SH-SY5Y (cell line): ENCODE results near the gene SLC35F6.

Experiments
- GATA2 ChIP-seq: IDR thresholded peaks from 2 replicates; pipeline ENCODE4 v1.6.1; 2011; ENCODE audit warnings: mild to moderate bottlenecking, low read depth, low read length
- GATA3 ChIP-seq: IDR thresholded peaks from 2 replicates; pipeline ENCODE4 v1.6.1; 2011; ENCODE audit warnings: low read depth, mild to moderate bottlenecking, low read length, moderate library complexity

The SLC35F6 gene

GRCh38 chr2:26782876-26783704, 19.0 kb downstream of the SLC35F6 start:
- TF ChIP-seq GATA2: no peak
- no peak for TF ChIP-seq GATA3

DNA sequence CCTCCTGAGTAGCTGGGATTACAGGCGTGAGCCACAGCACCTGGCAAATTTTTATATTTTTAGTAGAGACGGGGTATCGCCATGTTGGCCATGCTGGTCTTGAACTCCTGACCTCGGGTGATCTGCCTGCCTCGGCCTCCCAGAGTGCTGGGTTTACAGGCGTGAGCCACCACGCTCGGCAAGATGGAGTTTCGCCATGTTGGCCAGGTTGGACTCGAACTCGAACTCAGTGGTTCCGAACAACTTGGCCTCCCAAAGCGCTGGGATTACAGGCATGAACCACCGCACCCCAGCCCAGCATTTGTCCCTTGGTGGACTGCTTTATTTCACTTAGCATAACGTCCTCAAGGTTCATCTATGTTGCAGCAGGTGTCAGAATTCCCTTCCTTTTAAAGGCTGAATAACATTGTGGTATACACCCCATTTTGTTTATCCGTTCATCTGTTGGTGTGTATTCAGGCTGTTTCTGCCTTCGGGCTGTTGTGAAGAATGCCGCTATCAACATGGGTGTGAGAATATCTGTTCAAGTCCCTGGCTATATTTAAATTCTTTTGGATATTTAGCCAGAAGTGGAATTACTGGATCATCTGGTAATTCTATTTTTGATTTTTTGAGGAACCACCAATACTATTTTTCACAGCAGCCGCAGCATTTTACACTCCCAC, 20.6 kb downstream of the SLC35F6 start:
- no peak for TF ChIP-seq GATA2
- TF ChIP-seq GATA3: no peak

DNA sequence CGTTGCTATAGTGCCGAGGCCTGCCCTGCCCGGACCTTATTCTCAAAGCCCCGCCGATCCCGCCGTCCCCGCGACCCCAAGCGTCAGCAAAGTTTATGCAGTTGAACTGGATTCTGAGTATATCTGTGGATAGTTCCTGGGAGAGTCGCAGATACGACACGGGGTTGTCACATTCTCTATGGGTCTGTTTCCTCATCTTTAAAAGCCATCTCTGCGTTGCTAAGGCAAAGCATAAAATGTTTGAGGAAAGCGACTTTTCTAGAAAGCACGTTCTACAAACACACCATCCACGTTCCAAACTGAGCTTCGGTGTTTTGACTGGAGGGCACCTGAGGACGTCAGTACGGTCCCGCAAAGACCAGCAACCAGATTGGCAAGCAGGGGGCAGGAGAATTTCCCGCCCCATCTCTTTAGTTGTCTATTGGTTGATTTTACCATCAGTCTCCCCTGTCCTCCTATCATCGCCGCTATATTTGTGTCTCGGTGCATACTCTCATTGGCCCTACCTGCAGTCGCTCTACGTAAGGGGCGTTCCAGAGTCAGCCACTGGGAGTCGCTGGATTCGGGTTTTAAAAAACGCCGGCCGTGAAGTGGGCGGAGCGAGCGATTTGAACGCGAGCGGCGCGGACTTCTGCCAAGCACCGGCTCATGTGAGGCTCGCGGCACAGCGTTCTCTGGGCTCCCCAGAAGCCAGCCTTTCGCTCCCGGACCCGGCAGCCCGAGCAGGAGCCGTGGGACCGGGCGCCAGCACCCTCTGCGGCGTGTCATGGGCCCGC, 21.5 kb downstream of the SLC35F6 start, which contains the start of gene CENPA:
TSS of gene CENPA (plus strand) at position 626 of the 776 bp plus-strand sequence. CDS start at position 767, 141 bp downstream.
- TF ChIP-seq GATA2: no peak
- no peak for TF ChIP-seq GATA3

DNA sequence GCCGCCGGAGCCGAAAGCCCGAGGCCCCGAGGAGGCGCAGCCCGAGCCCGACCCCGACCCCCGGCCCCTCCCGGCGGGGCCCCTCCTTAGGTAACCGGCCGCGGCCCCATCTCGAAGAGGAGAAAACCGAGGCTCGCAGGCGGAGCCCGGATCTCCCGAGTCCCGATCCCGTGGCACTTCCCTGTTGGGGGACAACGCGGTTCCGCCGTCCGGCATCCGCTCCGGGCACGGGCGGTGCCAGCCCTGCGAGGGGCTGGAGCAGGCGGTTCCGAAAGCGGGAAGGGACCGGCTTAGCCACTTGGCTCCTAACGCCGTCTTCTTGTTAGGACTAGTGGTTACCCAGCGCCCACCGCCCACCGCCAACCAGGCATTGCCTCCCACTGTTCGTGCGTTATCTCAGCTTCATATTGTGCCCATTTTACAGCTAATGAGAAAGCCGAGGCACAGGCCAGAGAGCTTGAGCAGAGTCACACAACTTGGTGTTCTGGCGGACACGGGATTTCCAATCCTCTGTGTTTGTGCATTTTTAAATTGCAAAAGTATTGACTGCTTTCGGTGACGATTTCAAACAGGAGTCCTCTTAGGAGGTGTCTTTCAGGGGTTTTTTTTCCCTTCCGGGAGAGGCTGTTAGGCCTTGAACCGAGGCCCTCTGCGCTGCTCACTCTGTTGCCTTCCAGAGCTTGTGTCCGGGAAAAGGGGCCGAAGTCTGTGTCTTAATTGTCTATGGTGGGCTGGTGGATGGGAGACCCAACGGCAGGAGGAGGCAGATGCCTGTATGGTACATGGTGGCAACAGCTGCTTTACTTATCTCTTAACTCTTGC, 22.3 kb downstream of the SLC35F6 start:
- no peak for TF ChIP-seq GATA2
- TF ChIP-seq GATA3: no peak

DNA sequence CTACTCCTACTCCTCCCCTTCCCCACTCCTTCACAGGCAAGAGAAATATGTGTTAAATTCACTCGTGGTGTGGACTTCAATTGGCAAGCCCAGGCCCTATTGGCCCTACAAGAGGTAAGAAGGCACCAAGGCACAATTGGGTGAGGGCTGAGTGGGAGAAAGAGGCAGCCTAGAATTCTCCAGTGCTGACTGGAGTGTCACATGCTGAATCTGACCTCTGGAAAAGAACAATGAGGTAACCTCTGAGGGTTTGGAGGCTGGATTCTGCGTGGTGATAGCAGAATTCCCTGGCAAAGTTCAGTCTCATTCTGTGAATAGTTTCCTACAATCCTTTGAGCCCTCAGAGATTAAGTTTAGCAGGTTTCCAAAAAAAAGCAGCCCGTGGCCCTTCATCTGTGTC, 28.6 kb downstream of the SLC35F6 start:
- no peak for TF ChIP-seq GATA2
- TF ChIP-seq GATA3: no peak

- TF ChIP-seq GATA2 (no peak), GATA3 (no peak)
These were observed 29.4 kb downstream of the SLC35F6 start for GRCh38 chr2:26793518-26793917.

GRCh38 chr2:26801328-26801727, 37.2 kb downstream of the SLC35F6 start:
- TF ChIP-seq GATA3 (no peak), GATA2 (no peak)

GRCh38 chr2:26801796-26802195, 37.7 kb downstream of the SLC35F6 start:
- TF ChIP-seq GATA3 (no peak), GATA2 (no peak)

DNA sequence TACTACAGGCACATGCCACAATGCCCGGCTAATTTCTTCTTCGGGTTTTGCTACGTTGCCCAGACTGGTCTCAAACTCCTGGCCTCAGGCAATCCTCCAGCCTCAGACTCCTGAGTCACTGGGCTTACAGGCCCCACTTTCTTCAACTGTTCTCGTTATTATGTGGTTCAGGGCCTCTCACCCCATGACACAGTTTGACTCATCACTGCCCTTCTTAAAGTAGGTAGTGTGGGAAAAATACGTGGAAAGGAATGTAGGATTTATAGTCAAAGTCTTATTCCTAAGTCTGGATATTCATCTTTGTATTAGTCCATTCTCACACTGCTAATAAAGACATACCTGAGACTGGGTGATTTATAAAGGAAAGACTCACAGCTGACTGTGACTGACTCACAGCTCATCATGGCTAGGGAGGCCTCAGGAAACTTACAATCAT, 41.2 kb downstream of the SLC35F6 start:
- TF ChIP-seq GATA3 (no peak), GATA2 (no peak)

DNA sequence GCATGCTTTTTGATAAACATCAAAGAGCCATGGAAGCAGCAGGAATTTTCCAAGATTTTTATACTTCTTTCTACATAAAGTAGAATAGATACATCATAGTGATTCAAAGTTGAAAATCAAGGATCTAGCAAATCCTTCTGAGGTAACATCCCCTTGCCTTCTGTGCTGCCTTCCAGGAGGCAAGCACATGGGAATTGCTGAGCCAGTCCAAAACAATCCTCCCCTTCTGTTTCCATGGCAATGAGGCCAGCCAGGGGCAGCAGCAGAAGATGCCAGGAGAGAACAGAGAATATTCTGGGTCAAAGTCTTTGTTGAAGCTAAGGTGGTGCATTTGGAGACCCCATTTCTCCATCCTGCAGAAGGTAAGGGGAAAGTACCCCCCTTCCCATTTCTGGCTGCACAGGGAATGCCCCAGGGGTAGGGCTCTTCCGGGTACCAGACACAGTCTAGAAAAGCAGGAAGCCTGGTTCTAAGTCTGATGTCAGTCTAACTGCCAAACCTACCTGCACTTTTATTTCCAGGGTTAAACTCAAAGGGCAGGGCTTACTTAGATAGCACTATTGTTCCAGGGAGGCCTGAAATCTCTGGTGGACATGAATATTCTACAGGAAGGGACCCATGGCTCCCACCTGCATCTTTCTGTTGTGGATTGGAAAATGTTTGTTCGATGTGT, 43.8 kb downstream of the SLC35F6 start:
- TF ChIP-seq GATA3: no peak
- TF ChIP-seq GATA2: no peak

GRCh38 chr2:26809211-26809610, 45.1 kb downstream of the SLC35F6 start:
- TF ChIP-seq GATA3 (no peak), GATA2 (no peak)

GRCh38 chr2:26809876-26810577, 45.9 kb downstream of the SLC35F6 start:
- TF ChIP-seq GATA3: no peak
- no peak for TF ChIP-seq GATA2

DNA sequence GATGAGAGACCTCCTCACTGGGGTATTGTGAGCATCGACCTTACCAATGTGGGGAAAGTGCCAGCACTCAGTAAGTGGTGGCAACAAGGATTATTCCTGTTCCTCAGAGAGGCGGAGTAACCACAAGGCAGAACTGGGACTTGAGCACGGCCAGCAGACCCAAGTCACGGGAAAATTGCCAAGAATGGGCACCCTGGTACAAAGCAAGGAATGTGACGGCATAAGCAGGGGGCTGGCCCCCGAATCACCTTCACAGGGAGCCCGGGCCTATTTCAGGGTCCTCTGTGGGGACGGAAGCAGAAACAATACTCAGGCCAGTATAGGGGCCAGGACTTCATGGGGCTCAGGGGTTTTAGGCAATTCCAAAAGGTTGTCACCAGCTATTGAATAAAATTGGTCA, 47.2 kb downstream of the SLC35F6 start:
- no peak for TF ChIP-seq GATA3
- no peak for TF ChIP-seq GATA2
